ENCODE measurements around the gene ZKSCAN7. TPM values are rescaled to one million over a fixed set of nuclear protein-coding genes. Genes with fewer than 3 reads are reported as not detected.
A peak's percentile ranks its signal among the peaks of the same experiment; 100 is the strongest.
"Not testable (repeated sequence)": the region's sequence is repeated elsewhere in the genome, so short reads cannot be mapped to it uniquely, and the experiment has no call there.

Gene ZKSCAN7
- total and polyA plus RNA-seq, 8 donors, result 1.3 to 5.2 (median 2.3) TPM

DNA sequence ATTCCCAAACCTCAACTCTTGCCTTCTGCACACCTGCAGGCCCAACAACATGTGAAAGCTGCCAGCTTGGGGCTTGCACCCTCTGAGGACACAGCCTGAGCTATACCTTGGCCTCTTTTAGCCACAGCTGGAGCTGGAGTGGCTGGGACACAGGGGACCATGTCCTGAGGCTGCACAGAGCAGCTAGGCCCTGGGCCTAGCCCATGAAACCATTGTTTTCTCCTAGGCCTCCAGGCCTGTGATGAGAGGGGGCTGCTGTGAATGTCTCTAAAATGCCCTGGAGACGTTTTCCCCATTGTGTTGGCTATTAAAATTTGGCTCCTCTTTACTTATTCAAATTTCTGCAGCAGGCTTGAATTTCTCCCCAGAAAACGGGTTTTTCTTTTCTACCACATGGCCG lies 7.2 kb downstream of the ZKSCAN7 start:
- no peak for DNase-seq
- H3K27ac ChIP-seq, result no peak overlapping the region
- no peak for FAIRE-seq
- intact Hi-C loops (cut with DNase I), result no loop called here
- TF ChIP-seq, protein P1, sequence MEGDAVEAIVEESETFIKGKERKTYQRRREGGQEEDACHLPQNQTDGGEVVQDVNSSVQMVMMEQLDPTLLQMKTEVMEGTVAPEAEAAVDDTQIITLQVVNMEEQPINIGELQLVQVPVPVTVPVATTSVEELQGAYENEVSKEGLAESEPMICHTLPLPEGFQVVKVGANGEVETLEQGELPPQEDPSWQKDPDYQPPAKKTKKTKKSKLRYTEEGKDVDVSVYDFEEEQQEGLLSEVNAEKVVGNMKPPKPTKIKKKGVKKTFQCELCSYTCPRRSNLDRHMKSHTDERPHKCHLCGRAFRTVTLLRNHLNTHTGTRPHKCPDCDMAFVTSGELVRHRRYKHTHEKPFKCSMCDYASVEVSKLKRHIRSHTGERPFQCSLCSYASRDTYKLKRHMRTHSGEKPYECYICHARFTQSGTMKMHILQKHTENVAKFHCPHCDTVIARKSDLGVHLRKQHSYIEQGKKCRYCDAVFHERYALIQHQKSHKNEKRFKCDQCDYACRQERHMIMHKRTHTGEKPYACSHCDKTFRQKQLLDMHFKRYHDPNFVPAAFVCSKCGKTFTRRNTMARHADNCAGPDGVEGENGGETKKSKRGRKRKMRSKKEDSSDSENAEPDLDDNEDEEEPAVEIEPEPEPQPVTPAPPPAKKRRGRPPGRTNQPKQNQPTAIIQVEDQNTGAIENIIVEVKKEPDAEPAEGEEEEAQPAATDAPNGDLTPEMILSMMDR (IDR thresholded peaks at IDR 0.05), result no peak
- no peaks in the 10 kb centered on the region for H3K4me1 ChIP-seq
- peaks cover 0 to 6% (median 0%) of the 10 kb centered on the region in 3 donors for H3K36me3 ChIP-seq
- H3K4me3 ChIP-seq, result no peak overlapping the region
- no peaks in the 10 kb centered on the region for H3K9me3 ChIP-seq
- no peak for ATAC-seq
- 95 to 96% methylated on average over 3 of the region's 3 CpGs for WGBS, 2 donors
- no peaks in the 10 kb centered on the region for H3K27me3 ChIP-seq

DNA sequence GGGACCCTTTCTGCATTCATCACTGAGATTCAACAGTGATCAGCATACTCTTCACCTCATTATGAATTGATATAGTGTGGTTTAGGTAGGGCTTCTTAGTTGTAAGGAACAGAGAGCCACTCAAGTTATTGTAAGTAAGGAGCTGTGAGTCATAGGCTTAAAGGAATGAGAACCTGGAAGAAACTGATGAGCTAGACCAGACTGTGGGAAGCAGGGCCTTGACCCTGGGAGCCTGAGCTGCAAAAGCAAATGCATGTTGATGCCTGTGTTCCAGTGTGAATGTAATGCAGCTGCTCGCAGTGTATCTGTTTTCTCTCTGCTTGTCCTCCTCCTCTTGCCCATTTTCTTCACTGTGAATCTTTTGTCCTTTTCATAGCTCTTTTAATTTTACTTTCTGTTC lies 13.6 kb downstream of the ZKSCAN7 start:
- 94 to 96% methylated on average over 1 of the region's 1 CpG for WGBS, 2 donors

DNA sequence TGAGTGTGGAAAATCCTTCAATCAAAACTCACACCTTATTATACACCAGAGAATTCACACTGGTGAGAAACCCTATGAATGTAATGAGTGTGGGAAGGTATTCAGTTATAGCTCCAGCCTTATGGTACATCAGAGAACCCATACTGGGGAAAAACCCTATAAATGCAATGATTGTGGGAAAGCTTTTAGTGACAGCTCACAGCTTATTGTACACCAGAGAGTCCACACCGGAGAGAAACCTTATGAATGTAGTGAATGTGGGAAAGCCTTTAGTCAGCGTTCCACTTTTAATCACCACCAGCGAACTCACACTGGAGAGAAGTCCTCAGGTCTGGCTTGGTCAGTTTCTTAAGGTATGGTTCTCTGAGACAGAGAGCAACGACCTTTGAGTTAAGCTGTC lies 16.0 kb downstream of the ZKSCAN7 start:
- FAIRE-seq (no peak), DNase-seq (no peak), ATAC-seq (no peak)
- Histone ChIP-seq H3K36me3 (peaks cover 0 to 34% (median 0%) of the 10 kb centered on the region in 3 donors), H3K4me3 (no peak overlapping the region), H3K27ac (no peak overlapping the region), H3K27me3 (no peaks in the 10 kb centered on the region), H3K4me1 (no peaks in the 10 kb centered on the region), H3K9me3 (peaks cover 0 to 5% (median 0%) of the 10 kb centered on the region in 4 donors)
- 95 to 99% methylated on average over 4 of the region's 4 CpGs for WGBS, 2 donors
- TF ChIP-seq, protein P1 (IDR thresholded peaks at IDR 0.05), result no peak
- intact Hi-C loops (cut with DNase I), result no loop called here

More for the DNA sequence above, 13.6 kb downstream of the ZKSCAN7 start:
- peaks cover 0 to 5% (median 0%) of the 10 kb centered on the region in 4 donors for H3K9me3 ChIP-seq
- H3K4me1 ChIP-seq, result no peaks in the 10 kb centered on the region
- peaks cover 0 to 34% (median 0%) of the 10 kb centered on the region in 3 donors for H3K36me3 ChIP-seq
- ATAC-seq (peak in 1 of 4 donors; percentile 69), DNase-seq (peak in 1 of 6 donors; percentile 28), FAIRE-seq (no peak)
- H3K27me3 ChIP-seq, result no peaks in the 10 kb centered on the region
- H3K27ac ChIP-seq, result no peak overlapping the region
- intact Hi-C loops (cut with DNase I), result no loop called here
- TF ChIP-seq, protein P1 (IDR thresholded peaks at IDR 0.05), result no peak
- no peak overlapping the region for H3K4me3 ChIP-seq

DNA sequence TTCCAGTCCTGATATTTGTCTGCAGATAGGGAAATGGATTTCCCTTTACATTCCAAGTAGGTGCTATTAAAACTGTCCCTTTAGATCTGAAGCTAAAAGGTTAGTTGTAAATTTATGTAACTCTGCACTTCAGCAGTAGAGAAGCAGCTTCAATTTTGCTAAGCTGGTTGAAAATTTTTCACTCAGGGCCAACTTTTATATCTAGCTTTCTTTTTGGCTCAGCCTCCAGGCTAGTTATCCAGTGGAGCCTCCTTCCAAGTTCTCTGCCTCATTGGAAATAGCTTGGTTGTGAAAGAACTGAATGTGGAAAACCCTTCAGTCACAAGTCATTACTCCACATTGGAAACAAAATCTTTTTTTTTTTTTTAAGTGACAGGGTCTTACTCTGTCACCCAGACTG lies 21.6 kb downstream of the ZKSCAN7 start:
- H3K4me1 ChIP-seq, result no peaks in the 10 kb centered on the region
- DNase-seq (no peak), FAIRE-seq (no peak), ATAC-seq (no peak)
- intact Hi-C loops (cut with DNase I), result no loop called here
- peaks cover 0 to under 1% (median 0%) of the 10 kb centered on the region in 3 donors for H3K36me3 ChIP-seq
- H3K9me3 ChIP-seq, result no peaks in the 10 kb centered on the region
- no peak overlapping the region for H3K4me3 ChIP-seq
- no peak overlapping the region for H3K27ac ChIP-seq
- H3K27me3 ChIP-seq, result no peaks in the 10 kb centered on the region
- TF ChIP-seq, protein P1 (IDR thresholded peaks at IDR 0.05), result no peak

DNA sequence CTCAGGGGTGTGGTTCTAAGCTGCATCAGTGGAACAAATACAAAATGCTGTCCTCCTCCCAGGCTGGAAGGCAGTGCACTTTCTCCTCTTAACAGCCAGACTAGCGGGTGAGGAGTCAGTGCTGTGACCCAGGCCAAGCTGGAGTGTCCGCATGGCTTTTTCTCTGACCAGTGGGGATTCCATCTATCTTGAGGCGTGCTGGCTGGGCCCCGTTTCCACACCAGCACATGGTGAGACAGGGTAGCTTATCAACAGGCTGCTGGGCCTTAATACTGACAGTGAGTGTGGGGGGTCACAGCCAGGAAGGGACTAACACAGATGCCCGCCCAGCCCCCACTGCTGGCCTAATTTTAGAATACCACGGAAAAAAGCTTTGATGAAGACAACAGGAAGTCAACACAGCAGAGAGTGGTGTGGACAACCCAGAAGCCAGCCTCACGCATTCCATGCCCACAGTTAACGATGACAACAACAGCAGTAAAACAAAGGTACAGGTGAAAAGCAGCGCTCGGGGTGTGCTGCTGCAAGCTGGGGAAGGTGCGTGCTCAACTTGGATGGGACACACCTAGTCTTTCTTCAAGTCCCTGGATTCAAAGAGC lies 22.5 kb downstream of the ZKSCAN7 start:
- H3K4me3 ChIP-seq; H3K9me3 ChIP-seq; DNase-seq; H3K36me3 ChIP-seq; FAIRE-seq; H3K4me1 ChIP-seq; intact Hi-C loops (cut with DNase I); H3K27me3 ChIP-seq; ATAC-seq; H3K27ac ChIP-seq: not testable (repeated sequence)
- 93% methylated on average over 11 of the region's 11 CpGs for WGBS, 2 donors

DNA sequence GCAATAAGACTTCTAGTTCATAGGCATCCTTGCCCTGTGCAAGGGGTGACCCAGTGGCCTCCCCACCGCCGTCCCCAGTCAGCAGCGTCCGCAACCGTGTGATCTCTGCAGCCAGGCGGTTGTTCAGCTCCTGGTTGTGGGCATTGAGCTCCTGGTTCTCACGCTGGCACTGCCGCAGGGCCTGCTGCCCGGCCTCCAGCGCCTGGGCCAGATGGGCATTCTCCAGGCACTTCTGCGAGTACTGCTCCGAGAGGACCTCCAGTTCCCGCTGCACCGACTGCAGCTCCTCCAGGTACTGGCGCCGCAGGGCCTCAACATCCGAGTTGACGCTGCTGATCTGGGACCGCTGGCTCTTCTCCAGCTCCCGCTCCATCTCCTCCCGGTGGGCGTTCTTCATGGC lies 23.3 kb downstream of the ZKSCAN7 start:
- H3K4me1 ChIP-seq; DNase-seq; H3K36me3 ChIP-seq; FAIRE-seq; H3K4me3 ChIP-seq; H3K27me3 ChIP-seq; intact Hi-C loops (cut with DNase I); ATAC-seq; H3K27ac ChIP-seq; H3K9me3 ChIP-seq: not testable (repeated sequence)
- 98 to 99% methylated on average over 22 of the region's 22 CpGs for WGBS, 2 donors

DNA sequence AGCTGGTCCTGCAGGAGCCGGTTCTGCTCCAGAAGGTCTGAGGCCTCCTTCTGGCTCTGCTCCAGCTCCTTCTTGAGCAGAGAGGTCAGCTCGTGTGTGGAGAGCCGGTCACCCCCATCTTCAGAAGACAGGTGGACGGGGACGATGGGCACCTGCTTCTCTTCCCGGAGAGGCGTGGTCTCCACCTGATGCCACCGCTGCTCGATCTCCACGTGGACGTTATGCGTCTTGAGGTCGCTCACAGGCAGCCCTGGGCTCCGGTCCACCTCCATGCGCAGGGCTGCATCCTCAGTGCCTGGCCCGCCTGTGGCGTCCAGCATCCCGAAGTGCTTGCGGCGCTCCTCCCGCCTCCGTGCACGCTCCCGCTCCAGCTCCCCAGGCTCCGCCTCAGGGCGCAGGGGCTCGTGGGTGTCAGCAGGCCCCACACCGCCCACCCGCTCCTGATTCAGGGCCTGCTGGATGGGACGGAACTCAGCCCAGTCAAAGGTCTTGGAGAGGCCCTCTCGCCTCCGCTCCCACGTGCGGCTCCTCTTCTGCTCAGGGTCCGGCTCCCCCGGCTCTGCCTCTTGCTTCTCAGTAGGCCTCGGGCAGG lies 24.0 kb downstream of the ZKSCAN7 start:
- H3K27me3 ChIP-seq; H3K9me3 ChIP-seq; ATAC-seq; DNase-seq; H3K4me3 ChIP-seq; FAIRE-seq; H3K27ac ChIP-seq; H3K36me3 ChIP-seq; intact Hi-C loops (cut with DNase I); H3K4me1 ChIP-seq: not testable (repeated sequence)
- 97 to 98% methylated on average over 36 to 37 of the region's 37 CpGs for WGBS, 2 donors

DNA sequence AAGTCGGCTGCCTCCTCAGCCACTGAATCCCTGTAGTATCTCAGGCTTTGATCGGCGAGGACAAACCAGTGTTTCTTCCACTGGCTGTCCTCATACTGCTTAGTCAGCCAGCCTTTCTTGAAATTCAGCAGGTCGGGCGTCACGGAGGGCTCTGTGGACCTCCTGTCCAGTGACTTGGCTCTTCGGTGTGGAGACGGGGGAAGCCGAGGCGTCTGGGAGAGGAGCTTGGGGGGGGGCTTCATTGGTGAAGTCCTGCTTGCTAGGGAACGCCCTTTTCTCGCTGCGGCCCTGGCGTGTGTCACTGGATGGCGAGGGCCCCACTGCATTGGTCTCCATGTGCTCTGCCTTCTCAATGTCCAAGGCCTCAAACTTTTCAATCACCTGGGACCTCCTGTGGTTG lies 24.8 kb downstream of the ZKSCAN7 start:
- 95 to 96% methylated on average over 15 of the region's 15 CpGs for WGBS, 2 donors
- H3K9me3 ChIP-seq; H3K27me3 ChIP-seq; ATAC-seq; H3K36me3 ChIP-seq; H3K27ac ChIP-seq; H3K4me3 ChIP-seq; H3K4me1 ChIP-seq; FAIRE-seq; intact Hi-C loops (cut with DNase I): not testable (repeated sequence)
- DNase-seq, result peak in 1 of 6 donors; percentile 56

Data from pancreas (tissue), 10 donors.